Adrenal gland (tissue), 5 donors: ENCODE measurements around the gene OR9K2.

Source experiments
- POLR2A ChIP-seq, 2 donors: fragments of 450-650 bp; IDR thresholded peaks; one replicate each; pipeline ENCODE4 v1.6.1; 2017; ENCODE audit warnings: antibody characterized with exemption in 2 of 2, mild to moderate bottlenecking in 2 of 2, moderate library complexity in 1 of 2
- TF ChIP-seq, protein P1 (sequence below), 6 experiments: fragments of 450-650 bp in 4 of 6; fragments of 200-600 bp in 2 of 6; sonication (generic) in 1 of 6; IDR thresholded peaks; 1 replicate in 5 of 6; 2 replicates in 1 of 6; pipeline versions ENCODE4 v1.5.1 to v1.8.0; 2016 to 2021; ENCODE audit warnings: antibody characterized with exemption in 6 of 6, mild to moderate bottlenecking in 2 of 6, moderate library complexity in 1 of 6
- donor health status: DM: no; HTN: no; CAD: no.

DNA sequence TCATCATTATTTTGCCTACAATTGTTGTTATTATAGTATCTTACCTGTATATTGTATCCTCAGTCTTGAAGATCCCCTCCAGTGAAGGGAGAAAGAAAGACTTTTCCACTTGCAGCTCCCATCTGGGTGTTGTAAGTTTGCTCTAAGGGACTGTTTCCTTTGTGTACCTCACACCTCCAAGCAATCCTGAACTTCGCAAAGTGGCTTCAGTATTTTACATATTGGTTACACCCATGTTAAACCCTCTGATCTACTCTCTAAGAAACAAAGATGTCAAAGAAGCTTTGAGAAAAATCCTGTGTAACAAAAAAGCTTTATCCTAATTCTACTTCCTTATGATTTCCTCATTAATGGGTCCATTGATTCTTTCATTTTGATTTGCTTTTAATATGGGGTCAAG is 10.1 kb upstream of the OR9K2 start:
- TF ChIP-seq, protein P1, sequence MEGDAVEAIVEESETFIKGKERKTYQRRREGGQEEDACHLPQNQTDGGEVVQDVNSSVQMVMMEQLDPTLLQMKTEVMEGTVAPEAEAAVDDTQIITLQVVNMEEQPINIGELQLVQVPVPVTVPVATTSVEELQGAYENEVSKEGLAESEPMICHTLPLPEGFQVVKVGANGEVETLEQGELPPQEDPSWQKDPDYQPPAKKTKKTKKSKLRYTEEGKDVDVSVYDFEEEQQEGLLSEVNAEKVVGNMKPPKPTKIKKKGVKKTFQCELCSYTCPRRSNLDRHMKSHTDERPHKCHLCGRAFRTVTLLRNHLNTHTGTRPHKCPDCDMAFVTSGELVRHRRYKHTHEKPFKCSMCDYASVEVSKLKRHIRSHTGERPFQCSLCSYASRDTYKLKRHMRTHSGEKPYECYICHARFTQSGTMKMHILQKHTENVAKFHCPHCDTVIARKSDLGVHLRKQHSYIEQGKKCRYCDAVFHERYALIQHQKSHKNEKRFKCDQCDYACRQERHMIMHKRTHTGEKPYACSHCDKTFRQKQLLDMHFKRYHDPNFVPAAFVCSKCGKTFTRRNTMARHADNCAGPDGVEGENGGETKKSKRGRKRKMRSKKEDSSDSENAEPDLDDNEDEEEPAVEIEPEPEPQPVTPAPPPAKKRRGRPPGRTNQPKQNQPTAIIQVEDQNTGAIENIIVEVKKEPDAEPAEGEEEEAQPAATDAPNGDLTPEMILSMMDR (IDR thresholded peaks at IDR 0.05) = no peak
- TF ChIP-seq POLR2A (IDR thresholded peaks at IDR 0.05) = no peak
